HL-60 (cell line): Measurements from ENCODE around the gene UNC80.

Experiments
- CTCF ChIP-seq: IDR thresholded peaks from one replicate; pipeline ENCODE4 v1.5.1; 2011; ENCODE audit warnings: low read length, control low read depth, inconsistent platforms; ENCODE audit not compliant: insufficient read depth
- GABPA ChIP-seq: IDR thresholded peaks from 2 replicates; pipeline ENCODE4 v1.6.1; 2012; ENCODE audit warnings: low read depth
- POLR2AphosphoS5 ChIP-seq: IDR thresholded peaks from 2 replicates; pipeline ENCODE4 v1.6.1; 2012; ENCODE audit warnings: low read depth
- REST ChIP-seq: IDR thresholded peaks from 2 replicates; pipeline ENCODE4 v1.6.1; 2012; ENCODE audit warnings: low read depth; ENCODE audit not compliant: insufficient replicate concordance

- TF ChIP-seq CTCF (no peak), REST (no peak), POLR2AphosphoS5 (no peak), GABPA (no peak)
These were observed 205.2 kb downstream of the UNC80 start for GRCh38 chr2:209976698-209977385.
